PC-9 (cell line): ENCODE results near the gene CTPS2. TPM values are rescaled to one million over a fixed set of nuclear protein-coding genes. Genes with fewer than 3 reads are reported as not detected.

Experiments used
- BruUV-seq: library from RNA; stranded (reverse); fragments of 400-500 nt; replicated peaks from 2 replicates; lab custom pipeline; 2021; lab: Mats Ljungman, UMichigan
- CTCF ChIA-PET: fragments of 300-600 bp; sonication (Branson Sonifier 250); formaldehyde crosslinking; loops from one replicate; lab custom pipeline; 2022; ENCODE audit warnings: antibody characterized with exemption; lab: Charles Lee
- POLR2A ChIA-PET: fragments of 300-600 bp; sonication (Branson Sonifier 250); formaldehyde crosslinking; loops from one replicate; lab custom pipeline; 2022; ENCODE audit warnings: antibody characterized with exemption; ENCODE audit not compliant: unreplicated experiment; lab: Charles Lee
- DNase-seq, 2 experiments: peaks; one replicate each; pipeline versions ENCODE4 v3.0.0 to v3.0.0-alpha.2; 2015 to 2022; ENCODE audit warnings: mixed read lengths in 1 of 2
- H2AFZ ChIP-seq: fragments of 200-600 bp; sonication (generic); 2 replicates; pipeline ENCODE4 v1.8.1; 2017; ENCODE audit warnings: antibody characterized with exemption
- H3F3A ChIP-seq: fragments of 200-600 bp; sonication (generic); 2 replicates; pipeline ENCODE4 v1.8.1; 2017; ENCODE audit warnings: antibody characterized with exemption, mild to moderate bottlenecking, low read depth; ENCODE audit not compliant: insufficient read depth
- H3K27ac ChIP-seq: fragments of 200-600 bp; sonication (generic); 2 replicates; pipeline ENCODE4 v1.6.1; 2016; ENCODE audit warnings: mixed run types
- H3K27me3 ChIP-seq: fragments of 200-600 bp; sonication (generic); 2 replicates; pipeline ENCODE4 v1.6.1; 2016; ENCODE audit warnings: low read depth, mixed run types; ENCODE audit not compliant: insufficient read depth
- H3K36me3 ChIP-seq: fragments of 200-600 bp; sonication (generic); 2 replicates; pipeline ENCODE4 v1.6.1; 2016; ENCODE audit warnings: low read depth, mixed run types
- H3K4me1 ChIP-seq: fragments of 200-600 bp; sonication (generic); replicated peaks from 2 replicates; pipeline ENCODE4 v1.6.1; 2016; ENCODE audit warnings: mixed run types; ENCODE audit not compliant: insufficient read depth
- H3K4me2 ChIP-seq: fragments of 200-600 bp; sonication (generic); 2 replicates; pipeline ENCODE4 v1.6.1; 2017; ENCODE audit warnings: mixed run types
- H3K4me3 ChIP-seq: fragments of 200-600 bp; sonication (generic); 2 replicates; pipeline ENCODE4 v1.6.1; 2016; ENCODE audit warnings: mixed run types
- H3K79me2 ChIP-seq: fragments of 200-600 bp; sonication (generic); 2 replicates; pipeline ENCODE4 v1.6.1; 2017; ENCODE audit warnings: low read depth, mixed run types
- H3K9me2 ChIP-seq: fragments of 200-600 bp; sonication (generic); 2 replicates; pipeline ENCODE4 v1.8.1; 2017; ENCODE audit warnings: mild to moderate bottlenecking; ENCODE audit not compliant: insufficient read depth
- H3K9me3 ChIP-seq: fragments of 200-600 bp; sonication (generic); 2 replicates; pipeline ENCODE4 v1.8.1; 2016; ENCODE audit warnings: low read depth; ENCODE audit not compliant: insufficient read depth
- H4K20me1 ChIP-seq: fragments of 200-600 bp; sonication (generic); 2 replicates; pipeline ENCODE4 v1.8.1; 2017; ENCODE audit not compliant: insufficient read depth
- CTCF ChIP-seq: fragments of 200-600 bp; sonication (generic); conservative IDR thresholded peaks from 2 replicates; pipeline ENCODE4 v1.6.1; 2017; ENCODE audit warnings: mixed run types, antibody characterized with exemption, mild to moderate bottlenecking, moderate library complexity
- EZH2 ChIP-seq: fragments of 200-600 bp; sonication (generic); IDR thresholded peaks from 2 replicates; pipeline ENCODE4 v1.8.0; 2017; ENCODE audit warnings: antibody characterized with exemption, low read depth
- intact Hi-C: fragments of 100-400 bp; cut with micrococcal nuclease; formaldehyde crosslinking; loops from one replicate; pipeline ENCODE4 v1.10.0; 2022; ENCODE audit not compliant: unreplicated experiment
- total RNA-seq: library from RNA; stranded (reverse); gene quantifications from 2 replicates; pipeline ENCODE4 v1.2.3, GENCODE V29; 2021

Gene CTPS2
- total RNA-seq, 1 experiment from 2014 or later: 15.8 TPM

GRCh38 chrX:16687514-16687913, 25.0 kb downstream of the CTPS2 start:
- BruUV-seq: no TSS peak
- no peaks in the 10 kb centered on the region for H3F3A ChIP-seq
- POLR2A ChIA-PET: no interaction called here
- H3K4me1 ChIP-seq: no peaks in the 10 kb centered on the region
- no peaks in the 10 kb centered on the region for H3K36me3 ChIP-seq
- no peak overlapping the region for H2AFZ ChIP-seq
- H3K4me2 ChIP-seq: no peak overlapping the region
- TF ChIP-seq CTCF (no peak), EZH2 (no peak)
- no peak overlapping the region for H3K4me3 ChIP-seq
- DNase-seq: no peak
- H3K9me2 ChIP-seq: no peaks in the 10 kb centered on the region
- no peak overlapping the region for H3K27ac ChIP-seq
- no peaks in the 10 kb centered on the region for H4K20me1 ChIP-seq
- intact Hi-C loops: no loop called here
- no peaks in the 10 kb centered on the region for H3K9me3 ChIP-seq
- CTCF ChIA-PET: no interaction called here
- no peaks in the 10 kb centered on the region for H3K27me3 ChIP-seq
- no peaks in the 10 kb centered on the region for H3K79me2 ChIP-seq

- H3K4me1 ChIP-seq: no peaks in the 10 kb centered on the region
- no peak overlapping the region for H3K27ac ChIP-seq
- no peaks in the 10 kb centered on the region for H3K27me3 ChIP-seq
- H3K9me3 ChIP-seq: no peaks in the 10 kb centered on the region
- TF ChIP-seq CTCF (no peak), EZH2 (no peak)
- ChIA-PET POLR2A (no interaction called here), CTCF (no interaction called here)
- H3K4me3 ChIP-seq: no peak overlapping the region
- no peaks in the 10 kb centered on the region for H4K20me1 ChIP-seq
- no peak for DNase-seq
- H3K9me2 ChIP-seq: no peaks in the 10 kb centered on the region
- H3K4me2 ChIP-seq: no peak overlapping the region
- intact Hi-C loops: no loop called here
- no peak overlapping the region for H2AFZ ChIP-seq
- H3K79me2 ChIP-seq: no peaks in the 10 kb centered on the region
- BruUV-seq: no TSS peak
- no peaks in the 10 kb centered on the region for H3K36me3 ChIP-seq
- H3F3A ChIP-seq: no peaks in the 10 kb centered on the region
These were observed 29.3 kb downstream of the CTPS2 start for GRCh38 chrX:16683007-16683664.

GRCh38 chrX:16678689-16679088, 33.8 kb downstream of the CTPS2 start:
- H3K9me3 ChIP-seq: no peaks in the 10 kb centered on the region
- H3K4me3 ChIP-seq: no peak overlapping the region
- no peak overlapping the region for H3K4me2 ChIP-seq
- H3K9me2 ChIP-seq: no peaks in the 10 kb centered on the region
- no peaks in the 10 kb centered on the region for H3K4me1 ChIP-seq
- no peak overlapping the region for H2AFZ ChIP-seq
- intact Hi-C loops: no loop called here
- H3F3A ChIP-seq: no peaks in the 10 kb centered on the region
- no TSS peak for BruUV-seq
- CTCF ChIA-PET: no interaction called here
- H3K79me2 ChIP-seq: no peaks in the 10 kb centered on the region
- H3K27me3 ChIP-seq: no peaks in the 10 kb centered on the region
- no peak overlapping the region for H3K27ac ChIP-seq
- H3K36me3 ChIP-seq: no peaks in the 10 kb centered on the region
- TF ChIP-seq EZH2: no peak
- no peak for TF ChIP-seq CTCF
- no peak for DNase-seq
- no peaks in the 10 kb centered on the region for H4K20me1 ChIP-seq
- POLR2A ChIA-PET: no interaction called here
